CD4-positive, alpha-beta T cell (primary cell): ENCODE data around the gene RCOR1. TPM values are rescaled to one million over a fixed set of nuclear protein-coding genes. Genes with fewer than 3 reads are reported as not detected.

Experiments used
- ATAC-seq: fragments of 200-7000 bp; cut with Tn5 transposase; one replicate; pipeline ENCODE4 v1.10.0; 2022; ENCODE audit warnings: mild to moderate bottlenecking; ENCODE audit not compliant: poor library complexity
- CTCF ChIA-PET: fragments of 350-600 bp; sonication (Branson Sonifier 250); formaldehyde crosslinking; loops from one replicate; lab custom pipeline; 2021; ENCODE audit warnings: antibody characterized with exemption, inconsistent platforms; lab: Charles Lee
- POLR2A ChIA-PET: fragments of 350-600 bp; sonication (Branson Sonifier 250); formaldehyde crosslinking; loops from one replicate; lab custom pipeline; 2021; ENCODE audit warnings: antibody characterized with exemption, inconsistent platforms; lab: Charles Lee
- DNase-seq, 14 experiments: peaks; one replicate each; pipeline ENCODE4 v3.0.0-alpha.2; 2013 to 2020; ENCODE audit warnings: mixed read lengths in 2 of 14
- H3K27ac ChIP-seq, 2 donors: one replicate each; pipeline versions ENCODE4 v1.5.1 to v1.7.0; 2013; ENCODE audit warnings: low read length in 2 of 2, low read depth in 1 of 2, mild to moderate bottlenecking in 1 of 2
- H3K27me3 ChIP-seq, 2 experiments: 1 replicate in 1 of 2; 2 replicates in 1 of 2; pipeline versions ENCODE4 v1.6.1 to v1.7.0; 2013; ENCODE audit warnings: low read length in 2 of 2, control low read depth in 1 of 2, mild to moderate bottlenecking in 1 of 2, moderate library complexity in 1 of 2; ENCODE audit not compliant: insufficient read depth in 2 of 2, control insufficient read depth in 1 of 2
- H3K36me3 ChIP-seq: one replicate; pipeline ENCODE4 v1.6.1; 2013; ENCODE audit warnings: low read length, control low read depth; ENCODE audit not compliant: insufficient read depth
- H3K4me1 ChIP-seq: one replicate; pipeline ENCODE4 v1.6.1; 2013; ENCODE audit warnings: low read length, control low read depth; ENCODE audit not compliant: insufficient read depth
- H3K4me3 ChIP-seq: one replicate; pipeline ENCODE4 v1.5.1; 2013; ENCODE audit warnings: mild to moderate bottlenecking, low read length, moderate library complexity
- H3K9me3 ChIP-seq, 2 experiments: 1 replicate in 1 of 2; 2 replicates in 1 of 2; pipeline versions ENCODE4 v1.6.1 to v1.7.0; 2013; ENCODE audit warnings: low read length in 2 of 2, mild to moderate bottlenecking in 2 of 2, control low read depth in 1 of 2, moderate library complexity in 1 of 2; ENCODE audit not compliant: control insufficient read depth in 1 of 2, insufficient read depth in 1 of 2
- H3K27ac Mint-ChIP-seq: one replicate; pipeline ENCODE4 v1.8.0; 2020; ENCODE audit warnings: mixed read lengths
- H3K27me3 Mint-ChIP-seq: one replicate; pipeline ENCODE4 v1.8.0; 2021; ENCODE audit warnings: mixed read lengths
- H3K36me3 Mint-ChIP-seq: one replicate; pipeline ENCODE4 v1.8.0; 2021; ENCODE audit warnings: low read depth, mixed read lengths
- H3K4me1 Mint-ChIP-seq: one replicate; pipeline ENCODE4 v1.8.0; 2021; ENCODE audit warnings: low read depth, mixed read lengths
- H3K4me3 Mint-ChIP-seq: one replicate; pipeline ENCODE4 v1.8.0; 2020; ENCODE audit warnings: mild to moderate bottlenecking, mixed read lengths
- H3K9me3 Mint-ChIP-seq: one replicate; pipeline ENCODE4 v1.8.0; 2020; ENCODE audit warnings: mixed read lengths
- CTCF ChIP-seq: fragments of 200-600 bp; IDR thresholded peaks from one replicate; pipeline ENCODE4 v1.8.0; 2022; ENCODE audit warnings: antibody characterized with exemption, mild to moderate bottlenecking
- intact Hi-C, 2 experiments: fragments of 100-400 bp; cut with DNase I in 1 of 2; cut with micrococcal nuclease in 1 of 2; formaldehyde crosslinking; loops; one replicate each; pipeline versions ENCODE4 v1.15.1 to v1.9.0; 2023 to 2025; cut with DNase I, micrococcal nuclease
- total RNA-seq, 174 experiments: library from RNA in 2 of 174; stranded (reverse) in 2 of 174; gene quantifications; one replicate each; pipeline ENCODE4 v1.2.3 and lab custom pipeline; 2021 to 2026

RCOR1 gene
- total RNA-seq, 2 experiments from 2014 or later: 20.5 to 23.1 TPM

GRCh38 chr14:102749393-102750305 is 157.2 kb downstream of the RCOR1 start:
- DNase-seq (no peak), ATAC-seq (no peak)
- Histone ChIP-seq H3K4me3 (no peak overlapping the region), H3K27me3 (no peaks in the 10 kb centered on the region), H3K27ac (no peak overlapping the region), H3K4me1 (no peaks in the 10 kb centered on the region), H3K9me3 (no peaks in the 10 kb centered on the region), H3K36me3 (no peaks in the 10 kb centered on the region)
- ChIA-PET CTCF (no interaction called here), POLR2A (no interaction called here)
- Mint-ChIP-seq H3K4me3 (no peak overlapping the region), H3K36me3 (no peaks in the 10 kb centered on the region), H3K27me3 (no peaks in the 10 kb centered on the region), H3K9me3 (no peaks in the 10 kb centered on the region), H3K27ac (no peak overlapping the region), H3K4me1 (no peaks in the 10 kb centered on the region)
- TF ChIP-seq CTCF: no peak
- intact Hi-C loops: no loop called here

DNA sequence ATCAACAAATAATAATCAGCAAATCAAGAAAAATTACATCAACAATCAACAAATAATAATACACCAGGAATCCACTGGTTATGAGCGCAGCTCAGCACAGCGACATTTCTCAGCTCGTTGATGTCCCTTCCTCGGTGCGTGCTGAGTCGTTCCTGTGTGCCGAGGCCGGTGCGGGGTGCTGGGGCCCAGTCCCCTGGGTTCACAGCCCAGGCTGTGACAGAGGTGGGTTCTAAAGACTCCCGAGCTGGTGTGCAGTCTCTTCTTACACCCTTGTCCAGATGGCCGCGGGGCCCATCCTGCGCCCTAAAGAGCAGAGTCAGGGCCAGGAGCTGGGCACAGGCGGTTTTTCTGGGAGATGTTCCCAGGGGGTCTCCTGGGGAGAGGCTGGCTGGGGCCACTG is 157.9 kb downstream of the RCOR1 start:
- Mint-ChIP-seq H3K27ac (no peak overlapping the region), H3K4me3 (no peak overlapping the region), H3K27me3 (no peaks in the 10 kb centered on the region), H3K9me3 (no peaks in the 10 kb centered on the region), H3K36me3 (no peaks in the 10 kb centered on the region), H3K4me1 (no peaks in the 10 kb centered on the region)
- H3K4me3 ChIP-seq: no peak overlapping the region
- TF ChIP-seq CTCF: no peak
- no peaks in the 10 kb centered on the region for H3K36me3 ChIP-seq
- no peak overlapping the region for H3K27ac ChIP-seq
- H3K4me1 ChIP-seq: no peaks in the 10 kb centered on the region
- intact Hi-C loops: no loop called here
- no peaks in the 10 kb centered on the region for H3K27me3 ChIP-seq
- ATAC-seq (no peak), DNase-seq (no peak)
- H3K9me3 ChIP-seq: no peaks in the 10 kb centered on the region
- CTCF ChIA-PET: no interaction called here
- POLR2A ChIA-PET: no interaction called here

- Histone ChIP-seq H3K36me3 (no peaks in the 10 kb centered on the region), H3K27me3 (no peaks in the 10 kb centered on the region), H3K4me3 (no peak overlapping the region), H3K9me3 (no peaks in the 10 kb centered on the region), H3K4me1 (no peaks in the 10 kb centered on the region), H3K27ac (no peak overlapping the region)
- H3K27me3 Mint-ChIP-seq: no peaks in the 10 kb centered on the region
- no peaks in the 10 kb centered on the region for H3K36me3 Mint-ChIP-seq
- intact Hi-C loops: no loop called here
- H3K4me1 Mint-ChIP-seq: no peaks in the 10 kb centered on the region
- TF ChIP-seq CTCF: no peak
- H3K9me3 Mint-ChIP-seq: no peaks in the 10 kb centered on the region
- CTCF ChIA-PET: no interaction called here
- H3K27ac Mint-ChIP-seq: no peak overlapping the region
- ATAC-seq (no peak), DNase-seq (no peak)
- no peak overlapping the region for H3K4me3 Mint-ChIP-seq
- POLR2A ChIA-PET: no interaction called here
Measured at GRCh38 chr14:102751088-102751487, 158.6 kb downstream of the RCOR1 start.
